Breast epithelium (tissue), 4 donors: ENCODE results near the gene UQCRHL. TPM values are rescaled to one million over a fixed set of nuclear protein-coding genes. Genes with fewer than 3 reads are reported as not detected.
"Not testable (repeated sequence)": the region's sequence is repeated elsewhere in the genome, so short reads cannot be mapped to it uniquely, and the experiment has no call there.

Experiments used
- DNase-seq, 2 donors: peaks; one replicate each; pipeline ENCODE4 v3.0.0-alpha.2; 2019; ENCODE audit warnings: low spot score in 2 of 2
- H3K27ac ChIP-seq, 2 donors: fragments of 200-600 bp; sonication (generic) in 1 of 2; one replicate each; pipeline ENCODE4 v1.5.1; 2016 to 2019; ENCODE audit warnings: mild to moderate bottlenecking in 1 of 2
- H3K27me3 ChIP-seq, 2 donors: fragments of 200-600 bp; sonication (generic) in 1 of 2; one replicate each; pipeline versions ENCODE4 v1.5.1 to v1.6.0; 2017 to 2019; ENCODE audit warnings: control low read depth in 1 of 2, mild to moderate bottlenecking in 1 of 2
- H3K36me3 ChIP-seq: fragments of 200-600 bp; one replicate; pipeline ENCODE4 v1.5.1; 2019
- H3K4me1 ChIP-seq, 2 donors: fragments of 200-600 bp; sonication (generic); one replicate each; pipeline ENCODE4 v1.5.1; 2016 to 2019; ENCODE audit warnings: control low read depth in 1 of 2
- H3K4me3 ChIP-seq, 3 donors: fragments of 200-600 bp; sonication (generic); 1 replicate in 2 of 3; 2 replicates in 1 of 3; pipeline ENCODE4 v1.5.1; 2016 to 2019; ENCODE audit warnings: mild to moderate bottlenecking in 3 of 3, moderate library complexity in 2 of 3
- H3K9me3 ChIP-seq, 2 donors: fragments of 200-600 bp; sonication (generic) in 1 of 2; one replicate each; pipeline ENCODE4 v1.5.1; 2016 to 2019; ENCODE audit warnings: control low read depth in 1 of 2
- CTCF ChIP-seq, 3 donors: fragments of 450-650 bp; IDR thresholded peaks; one replicate each; pipeline ENCODE4 v1.5.1; 2016 to 2017; ENCODE audit warnings: antibody characterized with exemption in 3 of 3, mild to moderate bottlenecking in 3 of 3, moderate library complexity in 3 of 3
- POLR2A ChIP-seq: fragments of 450-650 bp; IDR thresholded peaks from one replicate; pipeline ENCODE4 v1.6.1; 2016; ENCODE audit warnings: antibody characterized with exemption, mild to moderate bottlenecking, moderate library complexity
- POLR2AphosphoS5 ChIP-seq, 3 donors: sonication (generic); formaldehyde crosslinking; IDR thresholded peaks; one replicate each; pipeline ENCODE4 v1.6.1; 2017; ENCODE audit warnings: antibody characterized with exemption in 3 of 3
- intact Hi-C: fragments of 100-400 bp; cut with DNase I; formaldehyde crosslinking; loops from one replicate; pipeline ENCODE4 v1.15.1; 2023; ENCODE audit warnings: low total_unique reads
- total RNA-seq, 3 donors: library from RNA; depleted of rRNA; stranded (reverse); fragments of >200 nt; gene quantifications; one replicate each; pipeline ENCODE4 v1.1.0, GENCODE V29; 2016

UQCRHL gene
- 1 to 10 TPM in 2 of 3 donors, under 1 TPM in 1; 0.66 to 1.4 (median 1.2) TPM for total RNA-seq

DNA sequence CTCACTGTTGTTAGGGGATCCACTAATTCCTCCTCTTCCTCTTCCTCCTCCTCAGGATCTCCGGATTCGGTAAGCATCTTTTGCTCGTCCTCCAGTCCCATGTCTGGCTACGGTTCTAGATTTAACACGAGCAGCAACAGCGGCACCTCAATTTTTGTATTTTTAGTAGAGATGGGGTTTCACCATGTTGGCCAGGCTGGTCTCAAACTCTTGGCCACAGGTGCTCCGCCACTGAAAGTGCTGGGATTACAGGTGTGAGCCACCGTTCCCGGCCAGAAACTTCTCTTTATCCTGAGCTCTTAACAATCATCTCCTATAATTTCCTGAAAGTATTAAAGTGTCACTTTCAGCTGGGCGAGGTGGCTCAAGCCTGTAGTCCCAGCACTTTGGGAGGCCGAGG, at the start of gene UQCRHL:
Gene UQCRHL, minus strand, starts transcription at position 101 of the 400 bp plus-strand sequence. Its CDS starts 0 bp downstream, at position 101.
- H3K9me3 ChIP-seq, H3K27ac ChIP-seq, H3K36me3 ChIP-seq, DNase-seq, intact Hi-C loops, H3K27me3 ChIP-seq, H3K4me1 ChIP-seq, H3K4me3 ChIP-seq: not testable (repeated sequence)

DNA sequence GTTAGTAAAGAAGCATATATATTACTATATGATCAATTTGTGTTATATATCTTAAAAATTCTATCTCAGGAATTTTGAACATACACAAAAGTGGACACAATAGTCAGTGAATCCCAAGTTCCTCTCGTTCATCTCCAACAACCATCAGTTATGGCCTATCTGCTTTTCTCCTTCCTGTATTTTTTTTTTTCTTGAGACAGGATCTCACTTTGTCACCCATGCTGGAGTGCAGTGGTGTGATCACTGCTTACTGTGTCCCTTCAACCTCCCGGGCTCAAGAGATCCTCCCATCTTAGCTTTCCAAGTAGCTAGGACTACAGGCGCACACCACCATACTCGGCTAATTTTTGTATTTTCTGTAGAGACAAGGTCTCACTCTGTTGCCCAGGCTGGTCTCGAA, 49.4 kb upstream of the UQCRHL start:
- no peak for DNase-seq
- Histone ChIP-seq H3K27me3 (no peaks in the 10 kb centered on the region), H3K36me3 (no peaks in the 10 kb centered on the region), H3K27ac (no peak overlapping the region), H3K9me3 (no peaks in the 10 kb centered on the region), H3K4me3 (no peak overlapping the region), H3K4me1 (no peaks in the 10 kb centered on the region)
- intact Hi-C loops = no loop called here
- TF ChIP-seq POLR2A (no peak), POLR2AphosphoS5 (IDR thresholded peaks at IDR 0.05) (no peak), CTCF (IDR thresholded peaks at IDR 0.05) (no peak)

GRCh38 chr1:15852828-15853302, 45.4 kb upstream of the UQCRHL start:
- DNase-seq = no peak
- Histone ChIP-seq H3K4me1 (peaks cover 0 to 7% of the 10 kb centered on the region in 2 donors), H3K27me3 (no peaks in the 10 kb centered on the region), H3K36me3 (no peaks in the 10 kb centered on the region), H3K27ac (peak overlapping the region in 1 of 2 donors; percentile 98), H3K9me3 (no peaks in the 10 kb centered on the region), H3K4me3 (no peak overlapping the region)
- intact Hi-C loops = no loop called here
- TF ChIP-seq POLR2A (no peak), CTCF (IDR thresholded peaks at IDR 0.05) (no peak), POLR2AphosphoS5 (IDR thresholded peaks at IDR 0.05) (no peak)

DNA sequence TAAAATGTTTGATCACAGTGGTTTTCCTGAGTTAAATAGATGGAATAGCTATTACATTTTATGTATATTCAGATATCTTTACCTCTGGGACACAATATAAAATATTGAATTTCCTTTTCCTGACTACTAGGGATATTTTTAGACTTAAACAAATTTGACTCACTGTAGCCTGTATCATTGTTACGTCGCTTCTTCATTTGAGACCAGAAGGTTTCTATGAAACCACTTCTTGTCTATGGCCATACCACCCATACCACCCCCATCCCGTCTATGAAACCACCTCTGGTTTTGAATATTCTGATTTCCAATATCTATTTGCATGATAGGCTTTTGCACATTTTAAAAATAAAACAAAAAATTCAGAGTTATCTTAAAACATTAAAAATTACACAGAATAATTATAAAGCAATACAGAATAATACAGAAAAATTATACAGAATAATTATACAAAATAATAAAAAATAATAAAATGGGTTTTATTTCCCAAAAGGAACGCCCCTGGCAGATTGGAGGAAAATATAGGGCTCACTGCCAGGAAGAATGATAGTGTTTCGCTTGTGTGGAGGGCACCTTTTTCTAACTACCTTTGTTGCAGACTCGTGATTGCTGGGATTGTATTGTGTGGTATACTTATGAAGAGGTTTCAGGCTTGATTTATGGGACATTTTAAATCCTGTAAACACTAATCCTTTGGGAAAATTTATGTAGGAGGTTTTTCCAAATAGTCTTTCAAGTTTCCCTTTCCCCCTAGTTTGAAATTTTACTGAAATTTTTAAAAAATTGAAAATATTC, 44.8 kb upstream of the UQCRHL start:
- intact Hi-C loops = no loop called here
- Histone ChIP-seq H3K9me3 (no peaks in the 10 kb centered on the region), H3K27me3 (no peaks in the 10 kb centered on the region), H3K4me3 (no peak overlapping the region), H3K36me3 (no peaks in the 10 kb centered on the region), H3K4me1 (peaks cover 0 to 7% of the 10 kb centered on the region in 2 donors), H3K27ac (peak overlapping the region in 1 of 2 donors; percentile 98)
- TF ChIP-seq POLR2AphosphoS5 (IDR thresholded peaks at IDR 0.05) (no peak), POLR2A (no peak), CTCF (IDR thresholded peaks at IDR 0.05) (no peak)
- no peak for DNase-seq

DNA sequence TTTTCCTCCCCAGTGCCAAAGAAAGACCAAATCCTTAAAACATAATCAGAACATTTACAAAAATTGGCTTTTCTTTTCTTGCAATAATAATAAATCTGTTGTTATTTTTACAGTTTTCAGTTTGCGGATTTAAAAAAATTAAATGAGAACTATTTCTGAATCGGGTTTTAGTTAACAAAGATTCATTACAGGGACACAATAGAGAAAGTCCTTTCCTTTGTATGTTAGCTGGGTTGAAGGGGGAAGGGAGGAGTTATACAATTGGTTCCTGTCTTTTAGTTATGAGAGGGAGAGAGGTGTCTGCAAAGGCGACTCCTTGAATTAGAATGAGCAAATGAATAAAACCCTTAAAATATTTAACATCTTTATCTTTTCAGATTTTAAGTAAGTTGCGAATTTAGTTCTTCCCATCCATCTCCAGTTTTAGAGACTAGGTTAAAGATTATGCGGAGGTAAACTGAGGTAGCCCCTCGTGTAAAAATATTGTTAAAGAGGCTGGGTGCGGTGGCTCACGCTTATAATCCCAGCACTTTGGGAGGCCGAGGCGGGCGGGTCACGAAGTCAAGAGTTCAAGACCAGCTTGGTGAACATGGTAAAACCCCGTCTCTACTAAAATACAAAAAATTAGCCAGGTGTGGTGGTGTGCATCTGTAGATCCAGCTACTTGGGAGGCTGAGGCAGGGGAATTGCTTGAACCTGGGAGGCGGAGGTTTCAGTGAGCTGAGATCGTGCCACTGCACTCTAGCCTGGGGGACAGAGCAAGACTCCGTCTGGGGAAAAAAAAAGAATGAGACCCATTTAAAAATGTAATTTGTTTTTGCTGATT, 44.0 kb upstream of the UQCRHL start:
- Histone ChIP-seq H3K36me3 (no peaks in the 10 kb centered on the region), H3K9me3 (no peaks in the 10 kb centered on the region), H3K4me3 (no peak overlapping the region), H3K27me3 (no peaks in the 10 kb centered on the region), H3K4me1 (peaks cover 0 to 7% of the 10 kb centered on the region in 2 donors), H3K27ac (peak overlapping the region; percentile 6 to 98)
- no peak for DNase-seq
- TF ChIP-seq POLR2A (no peak), CTCF (IDR thresholded peaks at IDR 0.05) (no peak), POLR2AphosphoS5 (IDR thresholded peaks at IDR 0.05) (no peak)
- intact Hi-C loops = no loop called here
